Ovary (tissue), 9 donors: ENCODE measurements around the gene STK36. TPM values are rescaled to one million over a fixed set of nuclear protein-coding genes. Genes with fewer than 3 reads are reported as not detected.

ENCODE experiments used
- DNase-seq, 5 donors: peaks; one replicate each; pipeline ENCODE4 v3.0.0-alpha.2; 2019 to 2020
- H3K27ac ChIP-seq, 2 donors: fragments of 200-600 bp; one replicate each; pipeline versions ENCODE4 v1.5.1 to v1.8.0; 2019 to 2022
- H3K27me3 ChIP-seq: fragments of 200-600 bp; one replicate; pipeline ENCODE4 v1.8.0; 2022
- H3K36me3 ChIP-seq: fragments of 200-600 bp; sonication (generic); one replicate; pipeline ENCODE4 v1.5.1; 2019
- H3K4me1 ChIP-seq: one replicate; pipeline ENCODE4 v1.8.1; 2013; ENCODE audit warnings: mild to moderate bottlenecking, moderate library complexity; ENCODE audit not compliant: insufficient read depth
- H3K4me3 ChIP-seq: fragments of 200-600 bp; sonication (generic); one replicate; pipeline ENCODE4 v1.5.1; 2017
- H3K9me3 ChIP-seq, 2 donors: fragments of 200-600 bp in 1 of 2; sonication (generic) in 1 of 2; one replicate each; pipeline versions ENCODE4 v1.5.1 to v1.8.1; 2013 to 2019; ENCODE audit warnings: mild to moderate bottlenecking in 1 of 2, moderate library complexity in 1 of 2
- EP300 ChIP-seq: sonication (generic); formaldehyde crosslinking; IDR thresholded peaks from one replicate; pipeline ENCODE4 v1.6.1; 2017; ENCODE audit warnings: antibody characterized with exemption
- POLR2A ChIP-seq: fragments of 450-650 bp; IDR thresholded peaks from one replicate; pipeline ENCODE4 v1.6.1; 2017; ENCODE audit warnings: antibody characterized with exemption, mild to moderate bottlenecking, moderate library complexity
- WGBS, 3 donors: extraction: QIAGEN DNeasy Blood & Tissue Kit in 1 of 3; methylation state at CpG; one replicate each; pipeline versions ENCODE4 v1.1.5 to v1.1.7; 2013 to 2017; 5-methylcytosine and 5-hydroxymethylcytosine counted together
- intact Hi-C, 4 donors: fragments of 100-400 bp; cut with DNase I; formaldehyde crosslinking; loops; one replicate each; pipeline versions ENCODE4 v1.11.0 to v1.15.1; 2022 to 2023
- polyA plus RNA-seq, 2 donors: library from polyadenylated mRNA; stranded (reverse); fragments of 200-250 nt in 1 of 2; fragments of 350-450 nt in 1 of 2; fragmentation: Illumina TruSeq in 1 of 2; extraction: RNeasy Lipid Tissue Mini Kit (QIAGEN cat#74804) in 1 of 2; gene quantifications; one replicate each; pipeline ENCODE4 v1.2.3, GENCODE V29; 2013 to 2014
- total RNA-seq, 7 donors: library from RNA; depleted of rRNA in 2 of 7; stranded (reverse); fragments of >200 nt in 2 of 7; fragmentation: NEBNext Ultra II Directional in 3 of 7; extraction: Animal tissue kit (Norgen Biotek cat#: 25700) in 3 of 7; gene quantifications; one replicate each; pipeline versions ENCODE4 v1.1.0 to v1.2.4, GENCODE V29; 2016 to 2023
- TF ChIP-seq, protein P1 (sequence below), 3 donors: fragments of 450-650 bp in 2 of 3; fragments of 200-600 bp in 1 of 3; IDR thresholded peaks; one replicate each; pipeline versions ENCODE4 v1.5.1 to v1.8.0; 2016 to 2022; ENCODE audit warnings: antibody characterized with exemption in 3 of 3, mild to moderate bottlenecking in 1 of 3
- donor health status: DM: no; HTN: no; CAD: no; lungs with moderate emphysema.
- donor health status: DM: no; HTN: no; CAD: no.
- donor health status: Bipolar disorder and iron deficiency.
- donor health status: DM: yes; HTN: yes; CAD: no.
- donor health status: DM: no; HTN: no; CAD: no.
- donor health status: DM: yes; HTN: yes; CAD: no.

STK36 gene
- total and polyA plus RNA-seq, 9 donors = 26.8 to 93.2 (median 38.5) TPM

- H3K9me3 ChIP-seq = no peaks in the 10 kb centered on the region
- intact Hi-C loops = no loop called here
These were observed 73.9 kb downstream of the STK36 start for GRCh38 chr2:218745559-218746469.

GRCh38 chr2:218746470-218746795, 74.5 kb downstream of the STK36 start:
- DNase-seq = no peak
- H3K4me1 ChIP-seq = no peaks in the 10 kb centered on the region
- H3K27me3 ChIP-seq = no peaks in the 10 kb centered on the region
- H3K36me3 ChIP-seq = no peaks in the 10 kb centered on the region
- H3K27ac ChIP-seq = no peak overlapping the region
- WGBS, 3 donors = 97 to 100% (median 98%) methylated on average over 1 of the region's 1 CpG
- no peak overlapping the region for H3K4me3 ChIP-seq
- intact Hi-C loops = no loop called here
- TF ChIP-seq EP300 = no peak
- no peak for TF ChIP-seq POLR2A
- TF ChIP-seq, protein P1, sequence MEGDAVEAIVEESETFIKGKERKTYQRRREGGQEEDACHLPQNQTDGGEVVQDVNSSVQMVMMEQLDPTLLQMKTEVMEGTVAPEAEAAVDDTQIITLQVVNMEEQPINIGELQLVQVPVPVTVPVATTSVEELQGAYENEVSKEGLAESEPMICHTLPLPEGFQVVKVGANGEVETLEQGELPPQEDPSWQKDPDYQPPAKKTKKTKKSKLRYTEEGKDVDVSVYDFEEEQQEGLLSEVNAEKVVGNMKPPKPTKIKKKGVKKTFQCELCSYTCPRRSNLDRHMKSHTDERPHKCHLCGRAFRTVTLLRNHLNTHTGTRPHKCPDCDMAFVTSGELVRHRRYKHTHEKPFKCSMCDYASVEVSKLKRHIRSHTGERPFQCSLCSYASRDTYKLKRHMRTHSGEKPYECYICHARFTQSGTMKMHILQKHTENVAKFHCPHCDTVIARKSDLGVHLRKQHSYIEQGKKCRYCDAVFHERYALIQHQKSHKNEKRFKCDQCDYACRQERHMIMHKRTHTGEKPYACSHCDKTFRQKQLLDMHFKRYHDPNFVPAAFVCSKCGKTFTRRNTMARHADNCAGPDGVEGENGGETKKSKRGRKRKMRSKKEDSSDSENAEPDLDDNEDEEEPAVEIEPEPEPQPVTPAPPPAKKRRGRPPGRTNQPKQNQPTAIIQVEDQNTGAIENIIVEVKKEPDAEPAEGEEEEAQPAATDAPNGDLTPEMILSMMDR (IDR thresholded peaks at IDR 0.05) = no peak
- H3K9me3 ChIP-seq = no peaks in the 10 kb centered on the region

More at GRCh38 chr2:218745559-218746469, 73.9 kb downstream of the STK36 start:
- H3K36me3 ChIP-seq = no peaks in the 10 kb centered on the region
- no peaks in the 10 kb centered on the region for H3K4me1 ChIP-seq
- DNase-seq = no peak
- 85 to 89% (median 87%) methylated on average over 10 of the region's 10 CpGs for WGBS, 3 donors
- TF ChIP-seq POLR2A (no peak), EP300 (no peak)
- TF ChIP-seq, protein P1 (IDR thresholded peaks at IDR 0.05) = no peak
- no peak overlapping the region for H3K27ac ChIP-seq
- no peaks in the 10 kb centered on the region for H3K27me3 ChIP-seq
- no peak overlapping the region for H3K4me3 ChIP-seq

- Histone ChIP-seq H3K27ac (no peak overlapping the region), H3K36me3 (no peaks in the 10 kb centered on the region)
These were observed 75.1 kb downstream of the STK36 start for GRCh38 chr2:218746960-218747359.

DNA sequence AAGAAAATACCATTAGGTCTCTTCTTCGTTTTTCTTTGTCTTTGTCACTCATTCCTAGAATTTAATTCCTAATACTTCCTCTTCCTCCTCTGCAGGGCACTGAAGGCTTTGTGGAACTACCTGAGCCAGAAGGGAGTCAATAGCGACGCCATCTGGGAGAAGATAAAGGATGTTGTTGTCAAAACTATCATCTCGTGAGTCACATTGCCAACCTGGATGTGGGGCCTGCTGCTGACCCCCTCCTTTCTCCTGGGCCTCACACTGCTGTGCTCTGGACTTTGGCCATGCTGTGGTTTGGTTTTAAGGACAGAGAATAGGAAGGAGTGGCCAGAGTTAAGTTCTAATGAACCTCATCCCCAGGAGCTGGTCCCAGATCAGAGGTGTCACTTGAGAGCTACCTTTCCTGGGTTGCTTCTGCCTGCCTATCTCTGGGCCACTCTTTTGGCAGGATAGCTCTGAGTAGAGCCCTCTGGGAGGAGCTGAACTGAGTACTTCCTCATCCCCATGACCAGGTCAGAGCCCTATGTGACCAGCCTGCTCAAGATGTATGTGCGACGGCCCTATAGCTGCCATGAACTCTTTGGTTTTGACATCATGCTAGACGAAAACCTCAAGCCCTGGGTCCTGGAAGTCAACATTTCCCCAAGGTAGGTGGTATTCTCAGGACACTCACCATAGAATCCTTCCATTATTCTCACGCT, 77.0 kb downstream of the STK36 start:
- no peaks in the 10 kb centered on the region for H3K36me3 ChIP-seq
- no peaks in the 10 kb centered on the region for H3K9me3 ChIP-seq
- DNase-seq = no peak
- intact Hi-C loops = no loop called here
- no peak overlapping the region for H3K4me3 ChIP-seq
- TF ChIP-seq, protein P1 (IDR thresholded peaks at IDR 0.05) = no peak
- TF ChIP-seq EP300 = no peak
- no peak for TF ChIP-seq POLR2A
- WGBS, 3 donors = 88 to 93% (median 90%) methylated on average over 8 of the region's 8 CpGs
- H3K27me3 ChIP-seq = no peaks in the 10 kb centered on the region
- H3K4me1 ChIP-seq = no peaks in the 10 kb centered on the region
- H3K27ac ChIP-seq = no peak overlapping the region

More at GRCh38 chr2:218746960-218747359, 75.1 kb downstream of the STK36 start:
- TF ChIP-seq EP300 (no peak), POLR2A (no peak)
- TF ChIP-seq, protein P1 (IDR thresholded peaks at IDR 0.05) = no peak
- WGBS, 3 donors = 95 to 98% (median 97%) methylated on average over 10 of the region's 10 CpGs
- Histone ChIP-seq H3K4me3 (no peak overlapping the region), H3K4me1 (no peaks in the 10 kb centered on the region), H3K9me3 (no peaks in the 10 kb centered on the region), H3K27me3 (no peaks in the 10 kb centered on the region)
- intact Hi-C loops = no loop called here
- DNase-seq = no peak

Other genes with a start within 250 kb of the STK36 start
- gene USP37, start 103.7 kb upstream of the STK36 start, total RNA-seq = 10 to 100 TPM; 13.3 to 56.8 (median 21.3) TPM
- gene USP37, start 103.7 kb upstream of the STK36 start, polyA plus RNA-seq = 1 to 10 TPM; 4.2 to 6.1 TPM
- gene CNOT9, start 103.2 kb upstream of the STK36 start, total RNA-seq = 10 to 100 TPM; 28.3 to 53.9 (median 33.2) TPM
- gene CNOT9, start 103.2 kb upstream of the STK36 start, polyA plus RNA-seq = 10 to 100 TPM; 16.2 to 34.3 TPM
- 1 to 10 TPM in 3 of 7 donors, under 1 TPM in 4; 0.24 to 1.5 (median 0.91) TPM for gene PLCD4, start 64.2 kb upstream of the STK36 start, total RNA-seq
- gene PLCD4, start 64.2 kb upstream of the STK36 start, polyA plus RNA-seq = under 1 TPM; 0.21 to 0.88 TPM
- gene ZNF142, start 12.5 kb upstream of the STK36 start, total RNA-seq = 10 to 100 TPM; 10.9 to 33.9 (median 24.0) TPM
- gene ZNF142, start 12.5 kb upstream of the STK36 start, polyA plus RNA-seq = 1 to 10 TPM; 7.0 to 8.2 TPM
- gene BCS1L, start 12.4 kb upstream of the STK36 start, total RNA-seq = 10 to 100 TPM; 14.7 to 45.2 (median 35.0) TPM
- 10 to 100 TPM; 31.5 to 34.4 TPM for gene BCS1L, start 12.4 kb upstream of the STK36 start, polyA plus RNA-seq
- 10 to 100 TPM; 11.7 to 38.6 (median 25.7) TPM for gene RNF25, start 84 bp upstream of the STK36 start, total RNA-seq
- gene RNF25, start 84 bp upstream of the STK36 start, polyA plus RNA-seq = 10 to 100 TPM; 26.5 to 45.9 TPM
- gene TTLL4, start 38.7 kb downstream of the STK36 start, total RNA-seq = 10 to 100 TPM; 12.4 to 19.6 (median 17.6) TPM
- gene TTLL4, start 38.7 kb downstream of the STK36 start, polyA plus RNA-seq = 10 to 100 TPM in 1 of 2 donors, 1 to 10 TPM in 1; 6.9 to 17.2 TPM
- gene CYP27A1, start 110.1 kb downstream of the STK36 start, total RNA-seq = 10 to 100 TPM; 22.0 to 59.5 (median 34.4) TPM
- 10 to 100 TPM; 30.0 to 39.0 TPM for gene CYP27A1, start 110.1 kb downstream of the STK36 start, polyA plus RNA-seq
- under 1 TPM in 2 of 7 donors, not detected in 5; 0.11 to 0.32 TPM for gene PRKAG3, start 159.7 kb downstream of the STK36 start, total RNA-seq
- not detected for gene PRKAG3, start 159.7 kb downstream of the STK36 start, polyA plus RNA-seq
- 1 to 10 TPM; 1.1 to 4.5 (median 2.0) TPM for gene WNT6, start 187.7 kb downstream of the STK36 start, total RNA-seq
- gene WNT6, start 187.7 kb downstream of the STK36 start, polyA plus RNA-seq = 1 to 10 TPM in 1 of 2 donors, under 1 TPM in 1; 0.13 to 2.9 TPM
- gene WNT10A, start 208.8 kb downstream of the STK36 start, total RNA-seq = 10 to 100 TPM in 1 of 7 donors, 1 to 10 TPM in 1, under 1 TPM in 1, not detected in 4; 0.27 to 12.4 (median 1.6) TPM
- gene WNT10A, start 208.8 kb downstream of the STK36 start, polyA plus RNA-seq = under 1 TPM; 0.04 to 0.13 TPM